Stomach (tissue), 4 donors: ENCODE results near the gene NEO1.

ENCODE experiments used
- POLR2AphosphoS5 ChIP-seq, 3 donors: sonication (generic); formaldehyde crosslinking; IDR thresholded peaks; one replicate each; pipeline ENCODE4 v1.6.1; 2016; ENCODE audit warnings: antibody characterized with exemption in 3 of 3
- TF ChIP-seq, protein P1 (sequence below), 7 experiments: fragments of 450-650 bp in 4 of 7; fragments of 200-600 bp in 3 of 7; sonication (generic) in 3 of 7; IDR thresholded peaks; one replicate each; pipeline ENCODE4 v1.5.1; 2016 to 2019; ENCODE audit warnings: antibody characterized with exemption in 7 of 7, control low read depth in 2 of 7, mild to moderate bottlenecking in 1 of 7

DNA sequence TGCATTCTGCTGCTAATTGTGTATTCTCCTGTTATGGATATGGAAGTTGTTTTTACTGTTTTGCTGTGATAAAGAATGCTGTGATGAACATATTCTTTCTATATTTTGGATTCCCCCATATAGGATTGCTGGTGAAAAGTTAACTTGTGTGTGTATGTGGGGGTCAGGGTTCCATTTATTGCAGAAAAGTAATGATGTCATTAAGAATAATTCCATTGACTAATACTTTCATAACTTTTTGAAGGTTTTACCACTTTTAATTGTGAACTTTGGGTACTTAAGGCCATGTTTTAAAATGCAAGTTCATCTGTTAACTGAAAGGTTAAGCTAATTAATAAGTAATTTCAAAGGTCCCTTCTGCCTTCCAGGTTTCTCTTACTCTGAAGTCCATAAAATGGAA lies 6.2 kb downstream of the NEO1 start:
- no peak for TF ChIP-seq POLR2AphosphoS5 (IDR thresholded peaks at IDR 0.05)
- TF ChIP-seq, protein P1, sequence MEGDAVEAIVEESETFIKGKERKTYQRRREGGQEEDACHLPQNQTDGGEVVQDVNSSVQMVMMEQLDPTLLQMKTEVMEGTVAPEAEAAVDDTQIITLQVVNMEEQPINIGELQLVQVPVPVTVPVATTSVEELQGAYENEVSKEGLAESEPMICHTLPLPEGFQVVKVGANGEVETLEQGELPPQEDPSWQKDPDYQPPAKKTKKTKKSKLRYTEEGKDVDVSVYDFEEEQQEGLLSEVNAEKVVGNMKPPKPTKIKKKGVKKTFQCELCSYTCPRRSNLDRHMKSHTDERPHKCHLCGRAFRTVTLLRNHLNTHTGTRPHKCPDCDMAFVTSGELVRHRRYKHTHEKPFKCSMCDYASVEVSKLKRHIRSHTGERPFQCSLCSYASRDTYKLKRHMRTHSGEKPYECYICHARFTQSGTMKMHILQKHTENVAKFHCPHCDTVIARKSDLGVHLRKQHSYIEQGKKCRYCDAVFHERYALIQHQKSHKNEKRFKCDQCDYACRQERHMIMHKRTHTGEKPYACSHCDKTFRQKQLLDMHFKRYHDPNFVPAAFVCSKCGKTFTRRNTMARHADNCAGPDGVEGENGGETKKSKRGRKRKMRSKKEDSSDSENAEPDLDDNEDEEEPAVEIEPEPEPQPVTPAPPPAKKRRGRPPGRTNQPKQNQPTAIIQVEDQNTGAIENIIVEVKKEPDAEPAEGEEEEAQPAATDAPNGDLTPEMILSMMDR (IDR thresholded peaks at IDR 0.05): no peak
